IMR-90 (cell line): ENCODE data around the gene ATP8B4.

Experiments
- BHLHE40 ChIP-seq: fragments of 150-350 bp; IDR thresholded peaks from 2 replicates; pipeline ENCODE4 v1.6.1; 2016; ENCODE audit warnings: mild to moderate bottlenecking, low read depth, low read length
- CEBPB ChIP-seq: IDR thresholded peaks from 2 replicates; pipeline ENCODE4 v1.6.1; 2012; ENCODE audit warnings: low read depth, low read length, improper control_type of control experiment
- CHD1 ChIP-seq: IDR thresholded peaks from 2 replicates; pipeline ENCODE4 v1.6.1; 2012; ENCODE audit warnings: low read depth, low read length, improper control_type of control experiment
- CTCF ChIP-seq: conservative IDR thresholded peaks from 2 replicates; pipeline ENCODE4 v1.5.1; 2012; ENCODE audit warnings: mild to moderate bottlenecking, low read depth, low read length, improper control_type of control experiment
- ELK1 ChIP-seq: fragments of 150-350 bp; IDR thresholded peaks from 2 replicates; pipeline ENCODE4 v1.6.1; 2016; ENCODE audit warnings: low read depth, mild to moderate bottlenecking, low read length, moderate library complexity, borderline replicate concordance
- FOS ChIP-seq: fragments of 150-350 bp; IDR thresholded peaks from 2 replicates; pipeline ENCODE4 v1.6.1; 2016; ENCODE audit warnings: low read depth, low read length
- MXI1 ChIP-seq: IDR thresholded peaks from 2 replicates; pipeline ENCODE4 v1.6.1; 2012; ENCODE audit warnings: low read depth, mild to moderate bottlenecking, low read length, moderate library complexity, borderline replicate concordance
- NFE2L2 ChIP-seq: fragments of 150-350 bp; IDR thresholded peaks from 2 replicates; pipeline ENCODE4 v1.6.1; 2016; ENCODE audit warnings: low read depth, mild to moderate bottlenecking, low read length
- POLR2A ChIP-seq: IDR thresholded peaks from 2 replicates; pipeline ENCODE4 v1.6.1; 2012; ENCODE audit warnings: mild to moderate bottlenecking, low read depth, low read length
- RAD21 ChIP-seq: IDR thresholded peaks from 2 replicates; pipeline ENCODE4 v1.6.1; 2012; ENCODE audit warnings: low read length, improper control_type of control experiment
- RCOR1 ChIP-seq: IDR thresholded peaks from 2 replicates; pipeline ENCODE4 v1.6.1; 2012; ENCODE audit warnings: mild to moderate bottlenecking, low read length, improper control_type of control experiment; ENCODE audit not compliant: insufficient replicate concordance
- RFX5 ChIP-seq: IDR thresholded peaks from 2 replicates; pipeline ENCODE4 v1.8.0; 2012; ENCODE audit warnings: low read depth, mild to moderate bottlenecking, low read length, moderate library complexity
- SMC3 ChIP-seq: fragments of 150-350 bp; IDR thresholded peaks from 2 replicates; pipeline ENCODE4 v1.6.1; 2016; ENCODE audit warnings: low read depth, mild to moderate bottlenecking, antibody characterized with exemption, low read length, moderate library complexity
- USF2 ChIP-seq: fragments of 150-350 bp; IDR thresholded peaks from 2 replicates; pipeline ENCODE4 v1.6.1; 2017; ENCODE audit warnings: mild to moderate bottlenecking, antibody characterized with exemption, low read length, low read depth

- TF ChIP-seq CTCF (no peak), CEBPB (no peak), ELK1 (no peak), NFE2L2 (no peak), POLR2A (no peak), MXI1 (no peak), FOS (no peak), USF2 (no peak), BHLHE40 (no peak), CHD1 (no peak), RAD21 (no peak), RFX5 (no peak), RCOR1 (no peak), SMC3 (no peak)
These were observed 202.0 kb downstream of the ATP8B4 start for GRCh38 chr15:49916998-49917397.
